Panc1 (cell line): ENCODE measurements around the gene SYT9. TPM values are rescaled to one million over a fixed set of nuclear protein-coding genes. Genes with fewer than 3 reads are reported as not detected.

ENCODE experiments used
- ATAC-seq: fragments of 200-7000 bp; cut with Tn5 transposase; 2 replicates; pipeline ENCODE4 v1.9.1; 2020; ENCODE audit warnings: mild to moderate bottlenecking, moderate library complexity
- BruUV-seq: library from RNA; stranded (reverse); fragments of 400-500 nt; replicated peaks from 2 replicates; lab custom pipeline; 2021; lab: Mats Ljungman, UMichigan
- CTCF ChIA-PET: fragments of 300-600 bp; sonication (Branson Sonifier 250); formaldehyde crosslinking; loops from one replicate; lab custom pipeline; 2022; ENCODE audit warnings: antibody characterized with exemption; lab: Charles Lee
- POLR2A ChIA-PET: fragments of 300-600 bp; sonication (Branson Sonifier 250); formaldehyde crosslinking; loops from one replicate; lab custom pipeline; 2022; ENCODE audit warnings: antibody characterized with exemption; lab: Charles Lee
- DNase-seq: peaks from one replicate; pipeline ENCODE4 v3.0.0-alpha.2; 2010; ENCODE audit warnings: low read depth, low spot score
- H3K27ac ChIP-seq: 2 replicates; pipeline ENCODE4 v1.5.1; 2011; ENCODE audit warnings: mild to moderate bottlenecking, low read length, inconsistent platforms
- H3K27me3 ChIP-seq: fragments of 200-500 bp; sonication (Bioruptor generic); 2 replicates; pipeline ENCODE4 v1.6.0; 2014; ENCODE audit warnings: low read length, inconsistent platforms; ENCODE audit not compliant: control insufficient read depth, insufficient read depth
- H3K36me3 ChIP-seq: fragments of 200-500 bp; sonication (Bioruptor generic); 2 replicates; pipeline ENCODE4 v1.5.1; 2014; ENCODE audit warnings: inconsistent platforms, mild to moderate bottlenecking, low read length, moderate library complexity; ENCODE audit not compliant: control insufficient read depth, insufficient read depth
- H3K4me1 ChIP-seq: 2 replicates; pipeline ENCODE4 v1.5.1; 2011; ENCODE audit warnings: inconsistent platforms, mild to moderate bottlenecking, low read length, moderate library complexity; ENCODE audit not compliant: control insufficient read depth, insufficient read depth
- H3K4me3 ChIP-seq, 2 experiments: 2 replicates each; pipeline ENCODE4 v1.5.1; 2011 to 2012; ENCODE audit warnings: low read depth in 2 of 2, low read length in 2 of 2, mild to moderate bottlenecking in 2 of 2, inconsistent platforms in 1 of 2, moderate library complexity in 1 of 2
- H3K9me3 ChIP-seq: fragments of 200-500 bp; sonication (Bioruptor generic); 2 replicates; pipeline ENCODE4 v1.5.1; 2014; ENCODE audit warnings: low read depth, mild to moderate bottlenecking, inconsistent platforms, low read length, moderate library complexity; ENCODE audit not compliant: control insufficient read depth, insufficient read depth
- CTCF ChIP-seq: fragments of 450-650 bp; IDR thresholded peaks from 2 replicates; pipeline ENCODE4 v1.5.1; 2017; ENCODE audit warnings: mild to moderate bottlenecking
- POLR2AphosphoS5 ChIP-seq: IDR thresholded peaks from 2 replicates; pipeline ENCODE4 v1.6.1; 2012; ENCODE audit warnings: mild to moderate bottlenecking, low read depth, low read length, moderate library complexity
- SIN3A ChIP-seq: IDR thresholded peaks from 2 replicates; pipeline ENCODE4 v1.6.1; 2012; ENCODE audit warnings: low read depth, mild to moderate bottlenecking, low read length, moderate library complexity, borderline replicate concordance; ENCODE audit not compliant: insufficient read depth
- TCF7L2 ChIP-seq: IDR thresholded peaks from 2 replicates; pipeline ENCODE4 v1.6.1; 2011; ENCODE audit warnings: mild to moderate bottlenecking, low read depth, low read length, inconsistent platforms
- in situ Hi-C: cut with HindIII; loops from 2 replicates; pipeline ENCODE4 v1.10.0; 2016; ENCODE audit warnings: low sequenced_read_pairs, low pct_unique_long_range_greater_than_20kb
- intact Hi-C: fragments of 100-400 bp; cut with micrococcal nuclease; formaldehyde crosslinking; loops from one replicate; pipeline ENCODE4 v1.10.0; 2022; ENCODE audit not compliant: unreplicated experiment
- total RNA-seq: library from RNA; stranded (reverse); gene quantifications from one replicate; pipeline ENCODE4 v1.2.1, GENCODE V29; 2021; ENCODE audit not compliant: unreplicated experiment
- TF ChIP-seq, protein P1 (sequence below), 2 experiments: IDR thresholded peaks; 2 replicates each; pipeline ENCODE4 v1.6.1; 2011 to 2012; ENCODE audit warnings: low read depth in 2 of 2, control low read depth in 1 of 2, low read length in 1 of 2, mild to moderate bottlenecking in 1 of 2, moderate library complexity in 1 of 2; ENCODE audit not compliant: insufficient read depth in 1 of 2

The SYT9 gene
- total RNA-seq, 1 experiment from 2014 or later, result 3.7 TPM

DNA sequence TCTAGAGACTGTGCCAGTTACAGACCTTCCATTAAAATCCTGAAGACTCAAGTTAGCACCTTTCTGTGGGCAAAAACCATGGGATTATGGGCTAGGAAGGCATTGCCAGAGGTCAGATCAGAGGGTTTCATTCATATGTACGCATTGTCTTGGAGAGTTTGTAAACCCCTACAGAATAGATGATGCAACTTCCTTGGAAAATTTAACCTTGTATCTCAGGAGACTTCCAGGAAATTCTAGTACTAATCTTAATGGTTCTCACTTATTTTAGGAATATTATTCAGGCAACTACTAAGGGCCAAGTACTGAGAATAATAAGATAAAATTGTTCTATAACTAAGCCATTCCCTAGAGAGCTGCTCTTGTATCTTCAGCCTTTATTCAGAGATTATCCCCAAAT is 240.5 kb downstream of the SYT9 start:
- intact Hi-C loops (no loop called here), in situ Hi-C loops (no loop called here)
- Histone ChIP-seq H3K4me3 (no peak overlapping the region), H3K36me3 (no peaks in the 10 kb centered on the region), H3K27me3 (peaks cover 14% of the 10 kb centered on the region; the same call in 1 of the 2 replicates), H3K4me1 (no peaks in the 10 kb centered on the region), H3K27ac (no peak overlapping the region), H3K9me3 (no peaks in the 10 kb centered on the region)
- POLR2A ChIA-PET, result no interaction called here
- no TSS peak for BruUV-seq
- ATAC-seq (no peak), DNase-seq (no peak)
- TF ChIP-seq TCF7L2 (no peak), POLR2AphosphoS5 (no peak), SIN3A (no peak), CTCF (no peak)
- TF ChIP-seq, protein P1, sequence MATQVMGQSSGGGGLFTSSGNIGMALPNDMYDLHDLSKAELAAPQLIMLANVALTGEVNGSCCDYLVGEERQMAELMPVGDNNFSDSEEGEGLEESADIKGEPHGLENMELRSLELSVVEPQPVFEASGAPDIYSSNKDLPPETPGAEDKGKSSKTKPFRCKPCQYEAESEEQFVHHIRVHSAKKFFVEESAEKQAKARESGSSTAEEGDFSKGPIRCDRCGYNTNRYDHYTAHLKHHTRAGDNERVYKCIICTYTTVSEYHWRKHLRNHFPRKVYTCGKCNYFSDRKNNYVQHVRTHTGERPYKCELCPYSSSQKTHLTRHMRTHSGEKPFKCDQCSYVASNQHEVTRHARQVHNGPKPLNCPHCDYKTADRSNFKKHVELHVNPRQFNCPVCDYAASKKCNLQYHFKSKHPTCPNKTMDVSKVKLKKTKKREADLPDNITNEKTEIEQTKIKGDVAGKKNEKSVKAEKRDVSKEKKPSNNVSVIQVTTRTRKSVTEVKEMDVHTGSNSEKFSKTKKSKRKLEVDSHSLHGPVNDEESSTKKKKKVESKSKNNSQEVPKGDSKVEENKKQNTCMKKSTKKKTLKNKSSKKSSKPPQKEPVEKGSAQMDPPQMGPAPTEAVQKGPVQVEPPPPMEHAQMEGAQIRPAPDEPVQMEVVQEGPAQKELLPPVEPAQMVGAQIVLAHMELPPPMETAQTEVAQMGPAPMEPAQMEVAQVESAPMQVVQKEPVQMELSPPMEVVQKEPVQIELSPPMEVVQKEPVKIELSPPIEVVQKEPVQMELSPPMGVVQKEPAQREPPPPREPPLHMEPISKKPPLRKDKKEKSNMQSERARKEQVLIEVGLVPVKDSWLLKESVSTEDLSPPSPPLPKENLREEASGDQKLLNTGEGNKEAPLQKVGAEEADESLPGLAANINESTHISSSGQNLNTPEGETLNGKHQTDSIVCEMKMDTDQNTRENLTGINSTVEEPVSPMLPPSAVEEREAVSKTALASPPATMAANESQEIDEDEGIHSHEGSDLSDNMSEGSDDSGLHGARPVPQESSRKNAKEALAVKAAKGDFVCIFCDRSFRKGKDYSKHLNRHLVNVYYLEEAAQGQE (IDR thresholded peaks at IDR 0.05; ENCODE audit: insufficient read depth in 1 of 2, low read depth in 2 of 2, low read length in 1 of 2), result no peak
- CTCF ChIA-PET, result no interaction called here

- in situ Hi-C loops, result no loop called here
- BruUV-seq, result no TSS peak
- H3K4me3 ChIP-seq, result no peak overlapping the region
- no peak for ATAC-seq
- no peaks in the 10 kb centered on the region for H3K36me3 ChIP-seq
- ChIA-PET CTCF (no interaction called here), POLR2A (no interaction called here)
- H3K4me1 ChIP-seq, result no peaks in the 10 kb centered on the region
- TF ChIP-seq TCF7L2 (no peak), SIN3A (no peak), CTCF (no peak), POLR2AphosphoS5 (no peak)
- TF ChIP-seq, protein P1 (IDR thresholded peaks at IDR 0.05; ENCODE audit: insufficient read depth in 1 of 2, low read depth in 2 of 2, low read length in 1 of 2), result no peak
- H3K27me3 ChIP-seq, result peaks cover 10% of the 10 kb centered on the region; the same call in 1 of the 2 replicates
- no peak overlapping the region for H3K27ac ChIP-seq
- intact Hi-C loops, result no loop called here
- no peaks in the 10 kb centered on the region for H3K9me3 ChIP-seq
- no peak for DNase-seq
These were observed 242.0 kb downstream of the SYT9 start for GRCh38 chr11:7493670-7494069.
